Upper lobe of left lung (tissue), 4 donors: Measurements from ENCODE around the gene PPHLN1.

Experiments used
- CTCF ChIP-seq, 6 experiments: fragments of 450-650 bp in 4 of 6; fragments of 200-600 bp in 2 of 6; sonication (generic) in 2 of 6; IDR thresholded peaks; one replicate each; pipeline ENCODE4 v1.5.1; 2016 to 2019; ENCODE audit warnings: antibody characterized with exemption in 6 of 6
- EP300 ChIP-seq, 4 donors: sonication (generic); formaldehyde crosslinking; IDR thresholded peaks; one replicate each; pipeline ENCODE4 v1.5.1; 2017; ENCODE audit warnings: antibody characterized with exemption in 4 of 4, control low read depth in 2 of 4
- POLR2AphosphoS5 ChIP-seq, 2 donors: sonication (generic); formaldehyde crosslinking; IDR thresholded peaks; one replicate each; pipeline ENCODE4 v1.5.1; 2017; ENCODE audit warnings: antibody characterized with exemption in 2 of 2

- TF ChIP-seq EP300 (IDR thresholded peaks at IDR 0.05) (no peak), POLR2AphosphoS5 (IDR thresholded peaks at IDR 0.05) (no peak), CTCF (IDR thresholded peaks at IDR 0.05) (no peak)
These were observed 10.9 kb upstream of the PPHLN1 start for GRCh38 chr12:42315108-42315507.
